Colonic mucosa (tissue), 4 donors: Measurements from ENCODE around the gene TXNL1. TPM values are rescaled to one million over a fixed set of nuclear protein-coding genes. Genes with fewer than 3 reads are reported as not detected.
A peak's percentile ranks its signal among the peaks of the same experiment; 100 is the strongest.
"Not testable (repeated sequence)": the region's sequence is repeated elsewhere in the genome, so short reads cannot be mapped to it uniquely, and the experiment has no call there.

Source experiments
- DNase-seq: peaks from one replicate; pipeline ENCODE4 v3.0.0-alpha.2; 2020
- H3K27ac ChIP-seq: fragments of 200-600 bp; one replicate; pipeline ENCODE4 v1.8.0; 2021
- H3K27me3 ChIP-seq: fragments of 200-600 bp; one replicate; pipeline ENCODE4 v1.8.0; 2021
- H3K36me3 ChIP-seq: fragments of 200-600 bp; one replicate; pipeline ENCODE4 v1.8.0; 2021
- H3K4me1 ChIP-seq: fragments of 200-600 bp; one replicate; pipeline ENCODE4 v1.8.0; 2021; ENCODE audit warnings: mild to moderate bottlenecking
- H3K4me3 ChIP-seq: fragments of 200-600 bp; one replicate; pipeline ENCODE4 v1.8.0; 2021
- H3K9ac ChIP-seq, 2 donors: one replicate each; pipeline ENCODE4 v1.7.0; 2013; ENCODE audit warnings: control low read depth in 2 of 2, low read depth in 2 of 2, low read length in 2 of 2
- H3K9me3 ChIP-seq: fragments of 200-600 bp; one replicate; pipeline ENCODE4 v1.8.0; 2021
- intact Hi-C: fragments of 100-400 bp; cut with DNase I; formaldehyde crosslinking; loops from one replicate; pipeline ENCODE4 v1.14.1; 2022
- total RNA-seq, 2 donors: library from RNA; stranded (reverse); fragmentation: NEBNext Ultra II Directional in 1 of 2; extraction: Animal tissue kit (Norgen Biotek cat#: 25700) in 1 of 2; gene quantifications; one replicate each; pipeline ENCODE4 v1.2.1, GENCODE V29; 2021
- TF ChIP-seq, protein P1 (sequence below): fragments of 200-600 bp; IDR thresholded peaks from one replicate; pipeline ENCODE4 v1.8.0; 2022; ENCODE audit warnings: antibody characterized with exemption, mild to moderate bottlenecking
- donor health status: healthy.
- donor health status: DM: no; HTN: no; CAD: no.
- donor health status: DM: no; HTN: no; CAD: no.

TXNL1 gene
- total RNA-seq, 2 donors from 2014 or later: 67.7 to 69.4 TPM

GRCh38 chr18:56660655-56661054 lies 22.3 kb upstream of the TXNL1 start:
- DNase-seq: no peak
- intact Hi-C loops: no loop called here
- H3K27me3 ChIP-seq: no peaks in the 10 kb centered on the region

DNA sequence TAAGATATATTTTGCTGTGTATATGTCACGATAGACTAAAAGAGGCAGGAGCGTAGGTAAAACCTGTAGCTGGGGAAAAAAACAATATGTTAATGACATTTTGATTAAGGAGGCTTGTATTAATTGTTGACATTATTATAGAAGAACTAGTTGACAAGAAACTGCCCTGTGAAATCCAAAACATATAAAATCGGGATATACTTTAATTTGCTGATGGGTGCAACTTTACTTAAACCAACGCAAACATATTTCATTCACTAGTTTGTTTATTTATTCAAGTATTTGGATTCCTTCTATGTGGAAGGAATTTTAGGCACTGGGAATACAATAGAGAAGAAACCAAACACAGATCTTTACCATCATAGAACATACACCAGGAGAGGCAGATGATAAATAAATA lies 20.7 kb upstream of the TXNL1 start:
- Histone ChIP-seq H3K4me1 (peaks cover 7% of the 10 kb centered on the region), H3K27me3 (no peaks in the 10 kb centered on the region), H3K9me3 (no peaks in the 10 kb centered on the region), H3K9ac (no peak overlapping the region), H3K4me3 (no peak overlapping the region), H3K27ac (no peak overlapping the region), H3K36me3 (no peaks in the 10 kb centered on the region)
- DNase-seq: no peak
- intact Hi-C loops: no loop called here
- TF ChIP-seq, protein P1, sequence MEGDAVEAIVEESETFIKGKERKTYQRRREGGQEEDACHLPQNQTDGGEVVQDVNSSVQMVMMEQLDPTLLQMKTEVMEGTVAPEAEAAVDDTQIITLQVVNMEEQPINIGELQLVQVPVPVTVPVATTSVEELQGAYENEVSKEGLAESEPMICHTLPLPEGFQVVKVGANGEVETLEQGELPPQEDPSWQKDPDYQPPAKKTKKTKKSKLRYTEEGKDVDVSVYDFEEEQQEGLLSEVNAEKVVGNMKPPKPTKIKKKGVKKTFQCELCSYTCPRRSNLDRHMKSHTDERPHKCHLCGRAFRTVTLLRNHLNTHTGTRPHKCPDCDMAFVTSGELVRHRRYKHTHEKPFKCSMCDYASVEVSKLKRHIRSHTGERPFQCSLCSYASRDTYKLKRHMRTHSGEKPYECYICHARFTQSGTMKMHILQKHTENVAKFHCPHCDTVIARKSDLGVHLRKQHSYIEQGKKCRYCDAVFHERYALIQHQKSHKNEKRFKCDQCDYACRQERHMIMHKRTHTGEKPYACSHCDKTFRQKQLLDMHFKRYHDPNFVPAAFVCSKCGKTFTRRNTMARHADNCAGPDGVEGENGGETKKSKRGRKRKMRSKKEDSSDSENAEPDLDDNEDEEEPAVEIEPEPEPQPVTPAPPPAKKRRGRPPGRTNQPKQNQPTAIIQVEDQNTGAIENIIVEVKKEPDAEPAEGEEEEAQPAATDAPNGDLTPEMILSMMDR: no peak

More at GRCh38 chr18:56660655-56661054, 22.3 kb upstream of the TXNL1 start:
- Histone ChIP-seq H3K9ac (no peak overlapping the region), H3K9me3 (no peaks in the 10 kb centered on the region), H3K36me3 (no peaks in the 10 kb centered on the region), H3K27ac (no peak overlapping the region), H3K4me1 (peaks cover 7% of the 10 kb centered on the region), H3K4me3 (no peak overlapping the region)
- TF ChIP-seq, protein P1: no peak

- DNase-seq: no peak
- TF ChIP-seq, protein P1: no peak
- intact Hi-C loops: no loop called here
- Histone ChIP-seq H3K27me3 (no peaks in the 10 kb centered on the region), H3K9me3 (no peaks in the 10 kb centered on the region), H3K27ac (no peak overlapping the region), H3K4me1 (peaks cover 7% of the 10 kb centered on the region), H3K36me3 (no peaks in the 10 kb centered on the region), H3K9ac (no peak overlapping the region), H3K4me3 (no peak overlapping the region)
These were observed 19.9 kb upstream of the TXNL1 start for GRCh38 chr18:56658261-56658660.

DNA sequence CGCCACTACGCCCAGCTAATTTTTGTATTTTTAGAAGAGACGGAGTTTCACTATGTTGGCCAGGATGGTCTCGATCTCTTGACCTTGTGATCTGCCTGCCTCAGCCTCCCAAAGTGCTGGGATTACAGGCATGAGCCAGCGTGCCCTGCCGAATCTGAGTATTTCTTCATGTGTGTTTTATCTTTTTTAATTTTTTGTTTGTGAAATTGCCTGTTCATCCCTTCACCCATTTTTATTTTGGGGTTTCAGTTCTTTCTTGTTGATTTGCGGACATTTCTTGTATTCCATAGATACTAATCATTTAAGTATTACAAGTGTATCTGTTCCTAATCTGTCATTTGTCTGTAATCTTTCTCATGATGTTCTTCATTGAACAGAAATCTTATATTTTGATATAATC lies 15.9 kb upstream of the TXNL1 start:
- DNase-seq, H3K4me3 ChIP-seq, H3K4me1 ChIP-seq, H3K9me3 ChIP-seq, H3K27ac ChIP-seq, H3K36me3 ChIP-seq, intact Hi-C loops, H3K9ac ChIP-seq, H3K27me3 ChIP-seq: not testable (repeated sequence)

- no peak overlapping the region for H3K9ac ChIP-seq
- no peaks in the 10 kb centered on the region for H3K9me3 ChIP-seq
- intact Hi-C loops: no loop called here
- H3K4me3 ChIP-seq: no peak overlapping the region
- H3K27ac ChIP-seq: no peak overlapping the region
- no peak for DNase-seq
- H3K4me1 ChIP-seq: no peaks in the 10 kb centered on the region
- TF ChIP-seq, protein P1: no peak
- H3K36me3 ChIP-seq: no peaks in the 10 kb centered on the region
- H3K27me3 ChIP-seq: no peaks in the 10 kb centered on the region
These were observed 14.4 kb upstream of the TXNL1 start for GRCh38 chr18:56652802-56653201.

GRCh38 chr18:56651771-56652092 lies 13.3 kb upstream of the TXNL1 start:
- intact Hi-C loops: no loop called here

More at GRCh38 chr18:56651771-56652092, 13.3 kb upstream of the TXNL1 start:
- Histone ChIP-seq H3K4me3 (peak overlapping the region; percentile 72), H3K9me3 (no peaks in the 10 kb centered on the region), H3K9ac (peak overlapping the region; percentile 86 to 92), H3K36me3 (no peaks in the 10 kb centered on the region), H3K27ac (peak overlapping the region; percentile 79), H3K27me3 (no peaks in the 10 kb centered on the region), H3K4me1 (no peaks in the 10 kb centered on the region)
- no peak for DNase-seq
- TF ChIP-seq, protein P1: no peak
